Spleen (tissue), 7 donors: ENCODE measurements around the gene SCGB2B2.

Experiments used
- CTCF ChIP-seq, 11 experiments: fragments of 200-600 bp in 7 of 11; fragments of 450-650 bp in 4 of 11; sonication (generic) in 4 of 11; IDR thresholded peaks in 8 of 11; conservative IDR thresholded peaks in 3 of 11; 1 replicate in 7 of 11; 2 replicates in 4 of 11; pipeline versions ENCODE4 v1.4.0 to v1.8.0; 2016 to 2021; ENCODE audit warnings: antibody characterized with exemption in 11 of 11, inconsistent platforms in 4 of 11, mild to moderate bottlenecking in 1 of 11
- POLR2A ChIP-seq, 3 donors: fragments of 450-650 bp; IDR thresholded peaks; one replicate each; pipeline ENCODE4 v1.5.1; 2017; ENCODE audit warnings: antibody characterized with exemption in 3 of 3, mild to moderate bottlenecking in 1 of 3
- donor health status: DM: no; HTN: no; CAD: no; lungs with moderate emphysema.
- donor health status: DM: no; HTN: no; CAD: no.
- donor health status: DM: no; HTN: no; CAD: no.

- no peak for TF ChIP-seq POLR2A (IDR thresholded peaks at IDR 0.05)
- peak; percentile 44 to 79 (median 69) for TF ChIP-seq CTCF (IDR thresholded peaks at IDR 0.05 in 8 of 11, conservative IDR thresholded peaks at IDR 0.05 in 3 of 11)
Observed at GRCh38 chr19:34639491-34640085, 37.4 kb downstream of the SCGB2B2 start.
